Measurements from ENCODE around the gene SKI. TPM values are rescaled to one million over a fixed set of nuclear protein-coding genes. Genes with fewer than 3 reads are reported as not detected.

The SKI gene
- total and polyA plus RNA-seq, 9 of the 15 experiments (the other 6 are each of a cell fraction or from before 2014, with no cell fraction given), result 0.10 to 60.5 (median 4.6) TPM

DNA sequence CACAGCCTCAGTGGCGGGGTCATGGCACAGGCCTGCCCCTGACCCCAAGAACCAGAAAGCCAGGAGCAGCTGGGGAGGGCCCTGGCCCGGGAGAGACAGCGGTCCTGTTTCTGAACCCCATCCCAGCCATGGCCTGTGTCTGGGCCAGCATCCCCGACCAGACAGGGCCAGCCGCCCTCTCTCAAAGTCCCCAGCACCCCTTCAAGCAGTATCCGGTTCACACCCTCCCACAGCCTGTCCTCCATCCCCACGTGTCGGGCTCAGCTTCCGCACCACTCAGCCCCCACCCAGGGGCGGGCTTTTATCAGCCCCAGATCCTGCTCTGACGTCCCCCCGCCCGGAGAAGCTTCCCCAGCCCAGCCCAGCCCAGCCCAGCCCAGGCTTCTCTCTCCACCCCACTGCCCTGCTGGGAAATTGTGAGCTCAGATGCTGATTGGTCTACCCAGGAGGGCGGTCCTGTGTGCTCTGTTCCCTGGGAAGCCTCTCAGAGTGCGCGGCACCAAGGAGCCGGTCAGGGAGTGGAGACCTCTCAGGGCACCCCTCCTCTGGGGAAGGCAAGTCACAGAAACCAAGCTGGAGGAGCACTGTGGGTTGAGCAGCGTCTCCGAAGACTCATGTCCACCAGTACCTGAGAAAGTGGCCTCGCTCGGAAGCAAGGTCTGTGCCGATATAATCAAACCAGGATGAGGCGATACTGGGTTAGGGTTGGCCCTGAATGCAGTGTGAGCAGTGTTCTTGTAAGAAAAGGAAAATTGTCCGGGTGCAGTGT, 28.9 kb upstream of the SKI start (continued):
- TF ChIP-seq, protein P1, sequence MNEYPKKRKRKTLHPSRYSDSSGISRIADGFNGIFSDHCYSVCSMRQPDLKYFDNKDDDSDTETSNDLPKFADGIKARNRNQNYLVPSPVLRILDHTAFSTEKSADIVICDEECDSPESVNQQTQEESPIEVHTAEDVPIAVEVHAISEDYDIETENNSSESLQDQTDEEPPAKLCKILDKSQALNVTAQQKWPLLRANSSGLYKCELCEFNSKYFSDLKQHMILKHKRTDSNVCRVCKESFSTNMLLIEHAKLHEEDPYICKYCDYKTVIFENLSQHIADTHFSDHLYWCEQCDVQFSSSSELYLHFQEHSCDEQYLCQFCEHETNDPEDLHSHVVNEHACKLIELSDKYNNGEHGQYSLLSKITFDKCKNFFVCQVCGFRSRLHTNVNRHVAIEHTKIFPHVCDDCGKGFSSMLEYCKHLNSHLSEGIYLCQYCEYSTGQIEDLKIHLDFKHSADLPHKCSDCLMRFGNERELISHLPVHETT (CRISPR knock-in tag; conservative IDR thresholded peaks at IDR 0.05 in 1 of 2, IDR thresholded peaks at IDR 0.05 in 1 of 2), result peak in 1 of 2 experiments; percentile 85; a peak in 2 of 4 replicates
- TF ChIP-seq FOXA3 (CRISPR knock-in tag; conservative IDR thresholded peaks at IDR 0.05 in 1 of 2, IDR thresholded peaks at IDR 0.05 in 1 of 2) (peak in 1 of 2 experiments; percentile 84; a peak in 2 of 4 replicates), SRF (CRISPR knock-in tag; IDR thresholded peaks at IDR 0.05) (no peak; a peak in 1 of 4 replicates), THRAP3 (IDR thresholded peaks at IDR 0.05; ENCODE audit: borderline replicate concordance) (no peak), ETS2 (tag; IDR thresholded peaks at IDR 0.05; ENCODE audit: borderline replicate concordance, poor library complexity, severe bottlenecking) (no peak), ZNF511 (CRISPR knock-in tag; IDR thresholded peaks at IDR 0.05) (no peak; the same call in 1 of the 2 replicates), MAFF (IDR thresholded peaks at IDR 0.05; ENCODE audit: low read length) (no peak), MECOM (CRISPR knock-in tag; IDR thresholded peaks at IDR 0.05) (no peak), MCM3 (IDR thresholded peaks at IDR 0.05) (no peak), ZNF785 (CRISPR knock-in tag; IDR thresholded peaks at IDR 0.05) (no peak), TCFL5 (CRISPR knock-in tag; conservative IDR thresholded peaks at IDR 0.05) (no peak), ZFPM2 (CRISPR knock-in tag; IDR thresholded peaks at IDR 0.05) (0 out of 2 replicates have a peak, but pooled peaks have one; percentile 4), POLR2AphosphoS5 (IDR thresholded peaks at IDR 0.05; ENCODE audit: control insufficient read depth, insufficient read depth, low read depth, low read length) (peak; percentile 84), KDM4B (IDR thresholded peaks at IDR 0.05; ENCODE audit: borderline replicate concordance in 2 of 2, low read depth in 1 of 2) (no peak; a peak in 1 of 4 replicates), DIDO1 (tag; IDR thresholded peaks at IDR 0.05; ENCODE audit: low read depth) (no peak), POLR2H (tag; IDR thresholded peaks at IDR 0.05; ENCODE audit: low read depth) (no peak; the same call in 1 of the 2 replicates)
- TF ChIP-seq, protein P2, sequence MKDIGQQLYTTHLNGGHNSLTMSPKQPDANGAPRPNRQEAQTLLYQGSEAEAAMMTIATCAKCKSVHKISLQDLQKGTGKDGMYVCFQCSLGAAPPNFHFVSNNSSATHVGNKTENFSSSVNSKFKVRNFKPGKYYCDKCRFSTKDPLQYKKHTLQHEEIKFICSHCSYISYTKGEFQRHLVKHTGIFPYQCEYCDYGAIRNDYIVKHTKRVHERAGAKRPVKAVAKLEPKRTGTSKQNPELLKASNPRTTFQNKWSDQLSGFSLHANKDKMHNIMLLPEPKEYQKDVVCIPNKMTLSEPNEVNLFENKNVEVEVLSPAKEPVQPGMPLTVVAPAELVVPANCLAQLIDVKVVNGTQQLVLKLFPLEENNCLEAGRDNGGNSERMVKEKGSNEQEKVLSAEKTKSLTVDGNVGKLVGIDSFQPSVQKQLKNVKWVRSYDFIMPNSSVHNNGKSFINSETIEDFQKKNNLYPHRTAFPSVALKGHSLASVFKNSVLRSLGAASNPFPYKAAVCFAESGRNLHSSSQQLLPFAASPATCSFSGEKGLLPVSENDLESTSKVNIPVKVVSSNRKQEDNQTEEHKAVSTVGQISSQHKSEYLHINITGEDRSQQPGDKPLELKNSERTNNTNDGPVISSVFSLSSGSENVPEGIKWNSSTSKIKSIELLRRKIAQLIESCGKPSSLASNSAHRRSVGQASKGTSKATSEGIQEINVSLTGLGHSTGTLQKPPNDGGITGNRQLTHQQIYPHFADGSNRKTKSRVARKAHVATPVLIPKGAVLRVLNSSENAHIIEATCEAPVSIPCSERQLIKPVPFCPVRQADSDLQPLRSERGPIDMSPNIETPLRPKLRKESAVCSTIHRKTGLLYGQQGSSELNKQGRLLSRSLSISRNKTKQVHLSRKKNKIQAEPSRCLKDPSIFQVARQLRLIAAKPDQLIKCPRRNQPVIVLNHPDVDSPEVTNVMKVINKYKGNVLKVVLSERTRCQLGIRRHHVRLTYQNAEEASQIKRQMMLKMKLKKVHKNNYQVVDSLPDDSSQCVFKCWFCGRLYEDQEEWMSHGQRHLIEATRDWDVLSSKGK (CRISPR knock-in tag; IDR thresholded peaks at IDR 0.05), result no peak
- TF ChIP-seq, protein P3, sequence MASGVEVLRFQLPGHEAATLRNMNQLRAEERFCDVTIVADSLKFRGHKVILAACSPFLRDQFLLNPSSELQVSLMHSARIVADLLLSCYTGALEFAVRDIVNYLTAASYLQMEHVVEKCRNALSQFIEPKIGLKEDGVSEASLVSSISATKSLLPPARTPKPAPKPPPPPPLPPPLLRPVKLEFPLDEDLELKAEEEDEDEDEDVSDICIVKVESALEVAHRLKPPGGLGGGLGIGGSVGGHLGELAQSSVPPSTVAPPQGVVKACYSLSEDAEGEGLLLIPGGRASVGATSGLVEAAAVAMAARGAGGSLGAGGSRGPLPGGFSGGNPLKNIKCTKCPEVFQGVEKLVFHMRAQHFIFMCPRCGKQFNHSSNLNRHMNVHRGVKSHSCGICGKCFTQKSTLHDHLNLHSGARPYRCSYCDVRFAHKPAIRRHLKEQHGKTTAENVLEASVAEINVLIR (CRISPR knock-in tag; IDR thresholded peaks at IDR 0.05), result no peak

Measured in K562 (cell line).